Duodenal mucosa (tissue), 2 donors: ENCODE results near the gene MTHFSD.

Experiments
- H3K27ac ChIP-seq: one replicate; pipeline ENCODE4 v1.7.0; 2013; ENCODE audit warnings: low read depth, low read length
- H3K27me3 ChIP-seq, 2 donors: one replicate each; pipeline ENCODE4 v1.7.0; 2013; ENCODE audit warnings: low read length in 2 of 2, control low read depth in 1 of 2; ENCODE audit not compliant: insufficient read depth in 2 of 2, control insufficient read depth in 1 of 2
- H3K36me3 ChIP-seq, 2 donors: one replicate each; pipeline ENCODE4 v1.7.0; 2013; ENCODE audit warnings: low read length in 2 of 2, control low read depth in 1 of 2; ENCODE audit not compliant: insufficient read depth in 2 of 2, control insufficient read depth in 1 of 2
- H3K4me1 ChIP-seq, 2 donors: one replicate each; pipeline ENCODE4 v1.7.0; 2013; ENCODE audit warnings: low read length in 2 of 2, control low read depth in 1 of 2; ENCODE audit not compliant: insufficient read depth in 2 of 2, control insufficient read depth in 1 of 2
- H3K4me3 ChIP-seq, 2 donors: one replicate each; pipeline ENCODE4 v1.7.0; 2013; ENCODE audit warnings: low read length in 2 of 2, low read depth in 1 of 2
- H3K9ac ChIP-seq, 2 donors: one replicate each; pipeline ENCODE4 v1.7.0; 2013; ENCODE audit warnings: low read length in 2 of 2, low read depth in 1 of 2
- H3K9me3 ChIP-seq, 2 donors: one replicate each; pipeline ENCODE4 v1.7.0; 2013; ENCODE audit warnings: low read length in 2 of 2, control low read depth in 1 of 2; ENCODE audit not compliant: control insufficient read depth in 1 of 2

MTHFSD gene

GRCh38 chr16:86581458-86581857, 26.4 kb upstream of the MTHFSD start:
- Histone ChIP-seq H3K36me3 (no peaks in the 10 kb centered on the region), H3K27ac (no peak overlapping the region), H3K27me3 (peaks cover 31 to 56% of the 10 kb centered on the region in 2 donors), H3K9ac (no peak overlapping the region), H3K4me3 (no peak overlapping the region), H3K4me1 (peaks cover 1 to 3% of the 10 kb centered on the region in 2 donors), H3K9me3 (no peaks in the 10 kb centered on the region)

GRCh38 chr16:86580791-86581170, 25.7 kb upstream of the MTHFSD start:
- H3K27me3 ChIP-seq, result peaks cover 34 to 60% of the 10 kb centered on the region in 2 donors

GRCh38 chr16:86580063-86580790, 25.2 kb upstream of the MTHFSD start:
- peaks cover 3 to 4% of the 10 kb centered on the region in 2 donors for H3K4me1 ChIP-seq
- H3K9me3 ChIP-seq, result no peaks in the 10 kb centered on the region
- H3K27ac ChIP-seq, result no peak overlapping the region
- H3K4me3 ChIP-seq, result peak overlapping the region; percentile 35 to 58
- no peaks in the 10 kb centered on the region for H3K36me3 ChIP-seq
- peaks cover 36 to 60% of the 10 kb centered on the region in 2 donors for H3K27me3 ChIP-seq
- H3K9ac ChIP-seq, result no peak overlapping the region

More at GRCh38 chr16:86580791-86581170, 25.7 kb upstream of the MTHFSD start:
- Histone ChIP-seq H3K4me3 (no peak overlapping the region), H3K4me1 (peaks cover 3 to 4% of the 10 kb centered on the region in 2 donors), H3K9ac (no peak overlapping the region), H3K36me3 (no peaks in the 10 kb centered on the region), H3K27ac (no peak overlapping the region), H3K9me3 (no peaks in the 10 kb centered on the region)

- H3K9me3 ChIP-seq, result no peaks in the 10 kb centered on the region
- peaks cover 44 to 67% of the 10 kb centered on the region in 2 donors for H3K27me3 ChIP-seq
- H3K9ac ChIP-seq, result no peak overlapping the region
- H3K4me3 ChIP-seq, result peak overlapping the region; percentile 35 to 58
- H3K27ac ChIP-seq, result peak overlapping the region; percentile 32
- H3K36me3 ChIP-seq, result no peaks in the 10 kb centered on the region
- peaks cover 0 to 4% of the 10 kb centered on the region in 2 donors for H3K4me1 ChIP-seq
Measured at GRCh38 chr16:86579268-86580062, 24.4 kb upstream of the MTHFSD start.

GRCh38 chr16:86578611-86579267, 23.7 kb upstream of the MTHFSD start:
- Histone ChIP-seq H3K36me3 (no peaks in the 10 kb centered on the region), H3K4me3 (peak overlapping the region; percentile 35 to 51), H3K4me1 (peaks cover 0 to 4% of the 10 kb centered on the region in 2 donors), H3K9me3 (no peaks in the 10 kb centered on the region), H3K27me3 (peaks cover 51 to 69% of the 10 kb centered on the region in 2 donors), H3K9ac (no peak overlapping the region), H3K27ac (peak overlapping the region; percentile 32)

- Histone ChIP-seq H3K27me3 (peaks cover 57 to 72% of the 10 kb centered on the region in 2 donors), H3K9me3 (no peaks in the 10 kb centered on the region), H3K4me3 (peak within 1 kb of the TSS; percentile 35 to 51), H3K27ac (peak within 1 kb of the TSS; percentile 75), H3K4me1 (peaks cover 0 to 4% of the 10 kb centered on the region in 2 donors), H3K36me3 (no peaks in the 10 kb centered on the region), H3K9ac (peak within 1 kb of the TSS in 1 of 2 donors; percentile 10)
Measured at GRCh38 chr16:86578061-86578599, 23.1 kb upstream of the MTHFSD start, which contains the start of gene FOXL1. FOXL1 (plus strand) TSS chr16:86578549; CDS start chr16:86578724, 175 bp downstream.

- no peaks in the 10 kb centered on the region for H3K36me3 ChIP-seq
- peaks cover 0 to 4% of the 10 kb centered on the region in 2 donors for H3K4me1 ChIP-seq
- H3K4me3 ChIP-seq, result peak overlapping the region; percentile 49 to 54
- H3K9me3 ChIP-seq, result no peaks in the 10 kb centered on the region
- peak overlapping the region in 1 of 2 donors; percentile 10 for H3K9ac ChIP-seq
- peaks cover 63 to 77% of the 10 kb centered on the region in 2 donors for H3K27me3 ChIP-seq
- peak overlapping the region; percentile 75 for H3K27ac ChIP-seq
Measured at GRCh38 chr16:86577314-86577971, 22.4 kb upstream of the MTHFSD start.

GRCh38 chr16:86576591-86577313, 21.7 kb upstream of the MTHFSD start:
- Histone ChIP-seq H3K27ac (no peak overlapping the region), H3K9me3 (no peaks in the 10 kb centered on the region), H3K9ac (no peak overlapping the region), H3K36me3 (no peaks in the 10 kb centered on the region), H3K27me3 (peaks cover 70 to 81% of the 10 kb centered on the region in 2 donors), H3K4me1 (peaks cover 0 to 4% of the 10 kb centered on the region in 2 donors), H3K4me3 (peak overlapping the region; percentile 49 to 54)
